MM.1S (cell line): ENCODE measurements around the gene ABCC1.

Source experiments
- EZH2 ChIP-seq: fragments of 300-600 bp; sonication (generic); optimal IDR thresholded peaks from 2 replicates; pipeline ENCODE3; 2017; ENCODE audit warnings: low read depth, mild to moderate bottlenecking, antibody characterized with exemption, low read length, mixed read lengths
- TF ChIP-seq, protein P1 (sequence below): fragments of 300-600 bp; sonication (generic); IDR thresholded peaks from 2 replicates; pipeline ENCODE4 v1.5.1; 2016; ENCODE audit warnings: antibody characterized with exemption, low read length, mixed read lengths

DNA sequence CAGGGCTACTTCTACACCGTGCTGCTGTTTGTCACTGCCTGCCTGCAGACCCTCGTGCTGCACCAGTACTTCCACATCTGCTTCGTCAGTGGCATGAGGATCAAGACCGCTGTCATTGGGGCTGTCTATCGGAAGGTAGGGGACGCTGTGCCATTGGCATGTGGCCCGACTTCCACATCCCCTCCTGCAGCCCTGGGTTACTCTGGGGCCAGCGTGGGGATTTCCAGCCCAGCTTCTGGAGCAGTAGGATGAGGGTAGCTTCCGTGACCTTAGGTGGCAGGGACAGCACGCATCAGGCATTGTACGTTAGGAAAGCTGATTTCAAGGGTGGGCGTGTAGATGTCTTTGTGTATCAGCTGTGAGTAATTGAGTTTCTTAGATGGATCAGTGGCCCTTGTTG, 96.5 kb downstream of the ABCC1 start:
- TF ChIP-seq, protein P1, sequence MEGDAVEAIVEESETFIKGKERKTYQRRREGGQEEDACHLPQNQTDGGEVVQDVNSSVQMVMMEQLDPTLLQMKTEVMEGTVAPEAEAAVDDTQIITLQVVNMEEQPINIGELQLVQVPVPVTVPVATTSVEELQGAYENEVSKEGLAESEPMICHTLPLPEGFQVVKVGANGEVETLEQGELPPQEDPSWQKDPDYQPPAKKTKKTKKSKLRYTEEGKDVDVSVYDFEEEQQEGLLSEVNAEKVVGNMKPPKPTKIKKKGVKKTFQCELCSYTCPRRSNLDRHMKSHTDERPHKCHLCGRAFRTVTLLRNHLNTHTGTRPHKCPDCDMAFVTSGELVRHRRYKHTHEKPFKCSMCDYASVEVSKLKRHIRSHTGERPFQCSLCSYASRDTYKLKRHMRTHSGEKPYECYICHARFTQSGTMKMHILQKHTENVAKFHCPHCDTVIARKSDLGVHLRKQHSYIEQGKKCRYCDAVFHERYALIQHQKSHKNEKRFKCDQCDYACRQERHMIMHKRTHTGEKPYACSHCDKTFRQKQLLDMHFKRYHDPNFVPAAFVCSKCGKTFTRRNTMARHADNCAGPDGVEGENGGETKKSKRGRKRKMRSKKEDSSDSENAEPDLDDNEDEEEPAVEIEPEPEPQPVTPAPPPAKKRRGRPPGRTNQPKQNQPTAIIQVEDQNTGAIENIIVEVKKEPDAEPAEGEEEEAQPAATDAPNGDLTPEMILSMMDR: 0 out of 2 replicates have a peak, but pooled peaks have one; percentile 7
- TF ChIP-seq EZH2: no peak
